ENCODE data around the gene LPP.

DNA sequence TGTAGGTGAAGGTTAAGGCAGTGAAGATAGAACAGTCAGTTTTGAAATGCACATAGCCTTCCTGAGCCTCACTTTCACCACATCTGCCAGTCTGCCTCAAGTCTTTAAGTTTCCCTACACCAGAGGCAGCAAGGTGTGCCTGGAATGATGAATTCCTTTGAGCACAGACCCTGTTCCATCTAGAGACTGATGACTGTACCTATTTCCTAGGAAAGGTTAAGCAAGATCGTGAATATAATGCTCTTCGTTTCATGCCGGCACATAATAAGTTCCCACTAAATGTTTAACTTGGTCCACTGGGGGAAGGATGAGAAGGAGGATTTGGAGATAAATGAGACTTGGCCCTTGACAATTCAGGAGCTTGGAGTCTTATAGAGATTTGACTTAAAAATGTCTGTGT, 141.9 kb downstream of the LPP start:
- TF ChIP-seq, protein P1, sequence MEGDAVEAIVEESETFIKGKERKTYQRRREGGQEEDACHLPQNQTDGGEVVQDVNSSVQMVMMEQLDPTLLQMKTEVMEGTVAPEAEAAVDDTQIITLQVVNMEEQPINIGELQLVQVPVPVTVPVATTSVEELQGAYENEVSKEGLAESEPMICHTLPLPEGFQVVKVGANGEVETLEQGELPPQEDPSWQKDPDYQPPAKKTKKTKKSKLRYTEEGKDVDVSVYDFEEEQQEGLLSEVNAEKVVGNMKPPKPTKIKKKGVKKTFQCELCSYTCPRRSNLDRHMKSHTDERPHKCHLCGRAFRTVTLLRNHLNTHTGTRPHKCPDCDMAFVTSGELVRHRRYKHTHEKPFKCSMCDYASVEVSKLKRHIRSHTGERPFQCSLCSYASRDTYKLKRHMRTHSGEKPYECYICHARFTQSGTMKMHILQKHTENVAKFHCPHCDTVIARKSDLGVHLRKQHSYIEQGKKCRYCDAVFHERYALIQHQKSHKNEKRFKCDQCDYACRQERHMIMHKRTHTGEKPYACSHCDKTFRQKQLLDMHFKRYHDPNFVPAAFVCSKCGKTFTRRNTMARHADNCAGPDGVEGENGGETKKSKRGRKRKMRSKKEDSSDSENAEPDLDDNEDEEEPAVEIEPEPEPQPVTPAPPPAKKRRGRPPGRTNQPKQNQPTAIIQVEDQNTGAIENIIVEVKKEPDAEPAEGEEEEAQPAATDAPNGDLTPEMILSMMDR (conservative IDR thresholded peaks at IDR 0.05; ENCODE audit: low read depth, low read length) = no peak
- TF ChIP-seq EZH2phosphoT487 (IDR thresholded peaks at IDR 0.05; ENCODE audit: borderline replicate concordance, low read length) = no peak

All from PC-3 (cell line).